Measurements from ENCODE around the gene SLC1A1.
"Not testable (repeated sequence)": the region's sequence is repeated elsewhere in the genome, so short reads cannot be mapped to it uniquely, and the experiment has no call there.

The SLC1A1 gene

DNA sequence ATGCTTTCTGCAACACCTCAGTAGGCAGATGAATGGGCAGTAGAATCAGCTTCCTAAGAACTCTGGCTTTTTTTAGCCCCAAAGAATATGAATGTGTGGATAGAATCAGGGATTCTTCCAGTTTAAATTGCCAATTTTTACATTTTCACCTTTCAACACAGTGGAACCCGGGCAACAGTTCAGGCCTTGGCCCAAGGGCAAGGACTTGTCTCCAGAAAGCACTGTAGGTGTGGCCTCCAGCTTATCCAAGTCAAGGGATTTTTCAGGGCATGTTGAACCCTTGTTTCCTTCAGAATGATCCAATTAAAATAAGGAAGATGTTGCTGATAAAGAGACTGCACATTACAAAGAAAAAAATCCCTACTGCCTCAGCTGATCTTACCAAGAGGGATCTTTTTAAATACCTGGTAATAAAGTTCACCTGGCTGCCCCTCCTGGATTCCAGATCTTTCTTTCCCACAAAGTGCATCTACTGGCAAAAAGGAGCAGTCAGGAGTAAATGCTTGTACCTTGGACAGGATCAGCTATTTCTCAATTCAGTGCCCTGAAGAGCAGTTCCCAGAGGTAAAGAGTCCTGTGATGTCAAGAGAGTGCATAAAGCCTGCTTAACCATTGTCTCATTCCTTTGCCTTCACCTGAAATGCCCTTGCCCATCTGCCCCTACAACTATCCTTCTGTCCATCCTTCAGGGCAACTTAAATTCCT is 91.7 kb downstream of the SLC1A1 start:
- DNase-seq: no peak

DNA sequence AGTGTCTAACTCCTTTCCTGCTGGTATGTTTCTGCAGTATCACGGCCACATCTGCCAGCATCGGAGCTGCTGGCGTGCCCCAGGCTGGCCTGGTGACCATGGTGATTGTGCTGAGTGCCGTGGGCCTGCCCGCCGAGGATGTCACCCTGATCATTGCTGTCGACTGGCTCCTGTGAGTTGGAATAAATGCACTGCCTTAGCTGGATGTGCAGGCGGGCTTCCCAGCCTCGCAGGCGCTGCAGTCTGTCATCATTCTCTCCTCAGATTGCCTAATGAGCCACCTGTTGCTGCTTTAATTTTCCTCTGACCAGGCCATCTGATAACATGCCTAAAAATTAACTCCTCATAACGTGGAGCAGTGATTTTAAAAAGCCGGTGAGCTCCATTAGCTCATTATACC is 92.7 kb downstream of the SLC1A1 start:
- DNase-seq: no peak

DNA sequence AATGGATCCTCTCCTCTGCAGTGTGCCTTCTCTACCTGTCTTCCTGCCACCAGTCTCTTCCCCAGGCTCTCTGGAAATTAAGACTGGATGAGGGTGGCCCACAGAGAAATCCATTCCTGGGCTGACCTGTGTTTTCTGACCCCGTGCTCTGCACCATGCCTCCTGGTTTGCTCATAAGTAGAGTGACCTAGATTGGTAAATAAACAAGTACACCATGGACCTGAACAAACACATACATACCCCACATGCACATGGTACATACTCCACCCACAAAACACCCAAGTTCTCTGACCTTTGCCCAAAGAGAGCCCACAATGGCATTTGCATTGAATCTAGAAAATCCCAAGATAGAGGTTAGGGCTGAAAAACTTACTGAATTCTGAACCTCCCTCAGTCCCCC is 94.4 kb downstream of the SLC1A1 start:
- no peak for DNase-seq

DNA sequence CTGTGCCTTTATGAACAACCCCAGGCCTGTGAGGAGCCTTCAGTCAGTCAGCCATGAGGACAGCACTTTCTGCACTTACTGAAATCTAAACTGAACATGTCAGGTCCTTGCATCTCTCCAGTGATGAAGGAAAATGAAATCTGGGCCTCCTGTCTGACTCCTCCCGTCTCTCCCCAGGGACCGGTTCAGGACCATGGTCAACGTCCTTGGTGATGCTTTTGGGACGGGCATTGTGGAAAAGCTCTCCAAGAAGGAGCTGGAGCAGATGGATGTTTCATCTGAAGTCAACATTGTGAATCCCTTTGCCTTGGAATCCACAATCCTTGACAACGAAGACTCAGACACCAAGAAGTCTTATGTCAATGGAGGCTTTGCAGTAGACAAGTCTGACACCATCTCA is 94.9 kb downstream of the SLC1A1 start:
- no peak for DNase-seq

DNA sequence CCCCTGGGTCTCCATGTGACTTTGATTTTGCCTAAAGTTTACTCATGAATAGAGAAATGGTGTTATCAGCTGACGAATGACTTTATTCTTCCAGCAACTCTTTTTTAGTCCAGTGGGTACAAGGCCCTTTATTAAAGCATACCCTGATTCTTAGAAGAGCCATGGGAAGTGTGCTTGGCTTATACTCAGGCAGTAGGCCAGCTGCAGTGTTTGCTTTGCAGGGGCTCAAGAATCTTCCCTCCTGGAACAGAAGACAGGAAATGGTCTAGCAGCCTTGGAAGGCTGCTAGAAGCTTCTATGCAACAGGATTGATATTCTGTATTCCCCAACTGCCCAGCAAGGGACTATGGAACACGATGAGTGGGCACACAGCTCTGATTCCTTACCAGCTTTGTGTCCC is 98.5 kb downstream of the SLC1A1 start:
- no peak for DNase-seq

DNA sequence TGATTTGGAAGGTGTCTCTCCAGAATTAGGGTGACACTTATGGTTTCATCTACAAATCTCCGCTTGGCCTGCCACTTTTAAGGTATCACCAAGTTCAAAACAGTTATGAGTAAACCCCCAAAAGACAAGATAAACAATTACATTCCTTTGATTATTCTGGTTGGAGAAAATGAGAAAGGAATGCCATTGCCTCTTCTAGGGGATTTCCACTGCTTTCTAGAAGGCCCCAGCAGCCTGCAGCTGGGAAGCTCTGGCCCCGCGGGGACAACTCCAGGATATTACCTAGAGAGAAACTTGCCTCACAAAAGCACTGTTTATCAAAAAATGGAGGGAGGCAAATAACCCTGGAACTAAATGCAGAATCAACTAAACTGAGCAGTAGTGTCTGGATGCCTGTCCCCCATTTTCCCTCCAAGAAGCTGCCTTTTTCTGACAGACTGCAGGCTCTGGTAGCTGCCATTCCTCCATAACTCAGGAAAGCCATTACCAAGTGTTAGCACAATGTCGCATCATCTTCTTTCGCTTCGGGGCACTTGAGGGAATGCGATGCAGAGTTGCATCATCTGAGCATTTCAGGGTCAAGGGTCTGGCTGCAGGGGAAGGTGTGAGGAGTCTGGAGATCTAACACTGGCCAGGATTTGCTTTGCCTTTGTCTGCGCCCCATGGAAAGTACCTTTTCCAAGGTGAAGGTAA is 100.3 kb downstream of the SLC1A1 start:
- no peak for DNase-seq

DNA sequence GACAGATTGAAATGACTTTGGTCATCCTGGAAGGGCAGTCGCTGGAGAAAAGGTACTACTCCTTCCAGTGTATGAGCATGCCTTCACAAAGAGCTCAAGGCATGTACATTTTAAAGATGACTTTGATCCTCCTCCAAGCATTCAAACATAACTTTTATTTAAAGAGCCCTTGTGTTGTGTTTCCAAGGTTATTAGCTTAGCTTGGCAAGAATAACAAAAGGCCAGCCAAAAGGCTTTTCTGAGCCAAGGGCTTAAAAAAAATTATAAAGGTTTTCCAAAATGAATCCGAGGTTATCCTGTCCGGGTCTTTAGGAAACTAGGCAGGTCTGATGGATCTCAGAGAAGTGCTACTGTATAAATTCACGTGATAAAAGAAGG is 100.8 kb downstream of the SLC1A1 start:
- no peak for DNase-seq

DNA sequence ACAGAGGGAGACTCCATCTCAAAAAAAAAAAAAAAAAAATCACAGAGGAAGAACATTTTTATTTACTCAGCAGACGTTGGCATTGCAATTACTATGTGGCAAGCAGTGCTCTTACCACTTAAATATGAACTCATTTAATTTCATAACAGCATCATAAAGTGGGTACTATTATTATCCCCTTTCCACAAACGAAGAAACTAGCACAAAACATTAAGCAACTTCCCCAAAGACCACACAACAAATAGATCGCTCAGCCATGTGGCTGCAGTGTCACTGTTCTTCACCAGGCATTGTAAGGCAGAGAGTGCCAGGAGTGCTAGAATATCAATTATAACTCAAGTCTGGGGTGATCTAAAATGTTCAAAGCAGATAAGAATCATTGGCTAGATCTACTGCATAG is 102.0 kb downstream of the SLC1A1 start:
- DNase-seq: no peak

DNA sequence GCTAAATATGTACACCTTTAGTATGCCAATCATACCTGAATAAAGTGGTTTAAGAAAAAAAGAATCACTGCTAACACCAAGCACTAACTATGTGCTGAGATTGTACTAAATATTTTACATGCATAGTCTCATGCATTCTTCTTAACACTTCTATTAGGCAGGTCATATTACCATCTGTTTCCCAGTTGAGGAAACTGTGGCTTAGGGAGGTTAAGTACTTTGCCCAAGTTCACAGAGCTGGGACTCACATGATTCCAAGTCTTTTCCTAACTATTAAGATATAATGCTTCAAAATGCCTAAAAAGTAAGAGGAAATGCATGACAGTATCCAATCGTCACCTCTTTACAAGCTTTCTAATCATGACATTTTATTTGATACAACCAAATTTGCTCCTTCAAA is 102.6 kb downstream of the SLC1A1 start:
- no peak for DNase-seq

DNA sequence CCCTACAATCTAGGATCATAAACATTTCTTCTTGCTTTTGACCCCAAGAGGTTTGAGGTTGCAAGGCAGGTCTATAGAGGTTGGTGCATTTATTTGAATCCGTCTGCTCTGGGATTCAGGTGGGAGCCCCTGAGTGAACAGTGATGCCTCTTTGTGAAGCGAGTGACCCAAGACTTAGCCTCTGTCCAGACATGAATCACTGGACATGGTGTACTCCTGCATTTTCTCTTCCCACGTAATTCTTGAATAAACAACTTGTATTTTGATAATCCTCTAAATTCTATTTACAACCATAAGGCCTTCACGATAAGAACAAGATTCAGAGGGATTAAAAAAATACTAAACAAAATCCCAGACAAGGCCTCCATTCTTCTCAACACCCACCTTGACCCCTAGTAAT is 104.3 kb downstream of the SLC1A1 start:
- DNase-seq: no peak

DNA sequence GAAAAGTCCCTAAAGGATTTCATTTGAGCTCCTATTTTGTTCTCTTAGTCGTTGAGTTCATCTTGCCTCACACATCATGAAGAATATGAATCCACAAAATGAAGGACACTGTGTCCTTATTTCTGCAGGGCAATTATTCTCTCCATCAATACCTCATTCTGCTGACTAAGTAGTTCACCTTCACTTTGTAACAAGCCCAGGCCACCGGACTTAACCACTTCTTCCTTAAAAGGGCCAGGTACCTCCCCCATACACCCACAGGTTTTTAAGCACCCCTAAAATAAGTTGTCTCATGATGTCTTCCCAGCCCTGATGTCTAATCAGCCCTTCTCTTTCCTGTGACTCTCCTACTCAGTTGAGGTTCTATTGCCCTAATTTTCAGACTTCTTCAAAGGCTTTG is 104.7 kb downstream of the SLC1A1 start:
- no peak for DNase-seq

DNA sequence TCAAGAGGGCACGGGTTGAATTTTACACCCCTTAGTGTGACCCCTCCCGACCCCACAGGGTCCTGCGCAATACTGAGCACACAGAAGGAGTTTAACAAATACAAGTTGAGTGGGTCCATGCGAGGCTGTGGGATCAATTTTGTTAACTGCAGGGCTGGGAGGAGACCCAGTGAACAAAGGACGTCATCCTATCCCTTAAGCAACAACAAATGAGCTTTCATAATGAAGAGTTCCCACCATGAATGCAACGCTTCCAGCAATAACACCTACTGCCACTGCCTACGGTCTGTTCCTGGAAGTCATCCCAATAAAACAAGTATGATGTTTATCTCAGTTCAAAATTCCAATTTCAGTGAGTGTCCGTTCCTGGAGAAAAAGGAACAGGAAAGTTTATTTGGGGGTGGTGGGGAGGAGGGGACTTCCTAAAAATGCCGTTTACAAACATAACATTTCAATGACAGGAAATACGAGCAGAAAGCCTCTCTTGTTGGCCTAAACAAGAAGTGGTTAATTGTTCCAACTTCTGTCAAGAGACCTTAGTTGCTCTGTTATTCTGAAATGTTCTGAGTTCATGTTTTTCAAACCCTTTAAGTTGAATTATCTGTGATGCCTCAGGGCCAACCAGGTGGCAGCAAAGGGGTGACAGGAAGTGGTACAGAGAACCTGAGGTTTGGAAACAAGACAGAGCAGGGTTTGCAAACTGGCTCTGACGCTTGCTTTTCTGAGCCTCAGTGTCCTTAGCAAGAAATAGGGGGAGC is 106.1 kb downstream of the SLC1A1 start:
- DNase-seq: no peak

DNA sequence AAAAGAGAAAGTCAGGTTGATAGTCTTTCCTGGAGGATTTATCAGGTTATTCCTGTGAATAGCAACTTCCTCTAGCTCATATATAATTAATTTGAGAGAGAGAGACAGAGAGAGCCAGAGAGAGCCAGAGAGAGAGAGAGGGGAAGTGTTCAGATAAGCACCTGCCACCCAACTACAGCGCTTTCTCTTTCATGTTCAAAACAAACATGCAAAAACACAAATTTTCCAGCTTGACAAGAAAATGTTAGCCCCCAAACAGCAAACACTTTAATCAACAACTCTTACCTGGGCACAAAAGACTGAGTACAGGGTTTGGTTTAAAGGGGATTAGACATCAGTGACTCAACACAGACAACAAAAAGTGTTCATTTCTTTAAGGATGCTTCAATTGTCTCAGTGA is 110.1 kb downstream of the SLC1A1 start:
- DNase-seq: no peak

DNA sequence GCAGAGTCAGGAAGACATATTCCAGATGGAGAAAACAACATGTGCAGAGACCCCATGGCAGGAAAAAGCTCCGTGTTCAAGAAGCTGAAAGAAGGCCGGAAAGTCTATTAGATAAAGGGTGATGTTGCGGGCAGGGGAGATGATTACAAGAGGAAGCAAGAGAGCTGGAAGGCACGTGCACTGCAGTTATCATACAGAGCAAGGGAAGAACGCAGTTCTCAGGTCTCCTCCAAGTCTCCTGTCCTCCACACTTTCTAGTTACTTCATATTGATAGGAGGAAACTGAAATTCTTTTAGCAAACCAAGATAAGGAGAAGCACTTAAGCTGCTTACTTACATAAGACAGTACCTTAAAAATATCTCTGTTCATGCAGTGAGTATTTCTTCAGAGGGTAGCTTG is 113.6 kb downstream of the SLC1A1 start:
- no peak for DNase-seq

DNA sequence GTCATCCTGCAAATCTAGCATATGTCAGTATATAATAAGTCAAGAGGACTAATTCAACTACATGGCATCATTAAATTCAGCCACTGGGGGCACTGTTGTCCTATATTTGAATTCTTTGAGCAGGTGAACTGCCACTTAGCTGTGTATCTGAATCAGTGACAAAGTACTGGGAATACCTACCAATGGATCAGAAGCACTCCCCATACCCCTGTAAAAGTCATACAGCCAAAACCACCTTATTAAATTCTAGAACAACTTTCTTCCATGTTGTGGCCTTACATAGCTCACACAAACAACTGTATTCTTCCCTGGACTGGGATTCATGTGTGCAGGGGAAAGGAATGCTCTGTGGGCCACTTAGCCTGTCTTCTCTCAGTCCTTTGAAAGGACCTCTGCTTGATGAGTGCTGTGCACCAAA is 114.4 kb downstream of the SLC1A1 start:
- peak; percentile 73 for DNase-seq

DNA sequence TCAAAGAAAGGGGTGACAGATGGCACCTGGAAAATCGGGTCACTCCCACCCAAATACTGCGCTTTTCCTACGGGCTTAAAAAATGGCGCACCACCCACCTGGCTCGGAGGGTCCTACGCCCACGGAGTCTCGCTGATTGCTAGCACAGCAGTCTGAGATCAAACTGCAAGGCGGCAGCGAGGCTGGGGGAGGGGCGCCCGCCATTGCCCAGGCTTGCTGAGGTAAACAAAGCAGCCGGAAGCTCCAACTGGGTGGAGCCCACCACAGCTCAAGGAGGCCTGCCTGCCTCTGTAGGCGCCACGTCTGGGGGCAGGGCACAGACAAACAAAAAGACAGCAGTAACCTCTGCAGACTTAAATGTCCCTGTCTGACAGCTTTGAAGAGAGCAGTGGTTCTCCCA is 115.8 kb downstream of the SLC1A1 start:
- not testable (repeated sequence) for DNase-seq

DNA sequence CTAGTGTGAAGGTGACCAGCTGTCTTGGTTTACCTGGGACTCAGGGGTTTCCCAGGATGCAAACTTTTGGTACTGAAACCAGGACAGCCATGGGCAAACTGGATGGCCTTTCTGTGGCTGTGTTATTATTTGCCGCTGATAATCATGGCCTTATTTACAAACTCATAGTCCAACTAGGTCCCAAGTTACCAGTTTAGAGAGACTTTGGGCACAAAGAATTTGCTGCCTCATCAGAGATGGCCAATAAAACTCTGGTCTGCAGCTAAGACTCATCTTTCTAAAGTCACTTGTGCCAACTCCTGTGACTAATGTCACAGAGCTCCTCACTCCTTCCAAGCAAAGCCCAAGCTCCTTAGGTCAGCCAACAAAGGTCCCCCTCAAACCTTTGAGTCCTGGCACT is 124.4 kb downstream of the SLC1A1 start:
- no peak for DNase-seq

DNA sequence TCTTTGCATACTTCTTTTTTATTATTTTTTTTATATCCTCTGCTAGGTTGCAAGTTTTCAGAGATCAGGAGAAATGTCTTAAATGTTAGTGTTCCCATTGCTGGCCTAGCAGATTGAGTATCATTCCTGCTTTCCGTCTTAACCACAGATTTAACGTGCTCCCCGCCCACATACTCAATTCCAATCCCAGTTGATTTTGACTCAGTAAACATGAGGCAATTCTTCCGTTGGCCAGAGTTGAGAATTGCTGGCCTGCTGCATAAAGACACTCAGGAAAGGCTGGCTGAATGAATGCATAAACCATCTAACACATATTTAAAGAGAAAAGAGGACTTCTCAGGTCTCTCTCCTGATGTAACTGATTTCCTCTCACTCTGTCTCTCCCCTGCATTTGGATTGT is 125.0 kb downstream of the SLC1A1 start:
- no peak for DNase-seq

DNA sequence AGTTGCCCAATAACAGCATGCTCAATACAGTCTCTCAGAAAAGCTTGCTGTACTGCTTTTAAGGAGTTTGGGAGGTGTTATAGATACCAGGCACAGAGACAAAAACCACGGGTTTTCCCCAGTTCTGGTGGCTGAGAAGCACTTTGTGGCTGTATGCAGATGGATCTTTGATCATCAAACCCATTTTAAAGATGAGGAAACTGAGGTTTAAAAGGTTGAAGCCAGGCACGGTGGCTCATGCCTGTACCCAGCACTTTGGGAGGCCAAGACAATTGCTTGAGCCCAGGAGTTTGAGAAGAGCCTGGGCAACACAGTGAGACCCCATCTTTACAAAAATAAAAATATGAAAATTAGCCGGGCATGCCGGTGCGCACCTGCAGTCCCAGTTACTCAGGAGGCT is 125.5 kb downstream of the SLC1A1 start:
- DNase-seq: no peak

DNA sequence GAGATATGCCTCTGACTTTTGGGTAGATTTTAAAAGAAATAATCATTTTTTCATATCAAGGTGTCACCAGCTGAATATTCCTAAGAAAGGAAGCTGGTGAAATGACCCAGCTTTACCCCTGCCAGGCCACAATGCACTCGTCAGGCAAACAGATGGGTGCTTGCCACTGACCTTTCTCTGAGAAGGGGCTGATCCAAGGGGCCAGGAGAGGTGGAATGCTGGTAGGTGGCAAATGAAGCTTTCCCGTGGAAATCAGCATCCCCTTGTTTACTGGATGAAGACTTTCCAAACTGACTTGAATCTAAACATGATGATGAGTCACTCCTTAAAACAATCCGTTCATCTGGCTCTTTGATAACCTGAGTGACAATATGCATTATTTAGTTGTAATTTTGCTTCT is 127.5 kb downstream of the SLC1A1 start:
- DNase-seq: no peak

DNA sequence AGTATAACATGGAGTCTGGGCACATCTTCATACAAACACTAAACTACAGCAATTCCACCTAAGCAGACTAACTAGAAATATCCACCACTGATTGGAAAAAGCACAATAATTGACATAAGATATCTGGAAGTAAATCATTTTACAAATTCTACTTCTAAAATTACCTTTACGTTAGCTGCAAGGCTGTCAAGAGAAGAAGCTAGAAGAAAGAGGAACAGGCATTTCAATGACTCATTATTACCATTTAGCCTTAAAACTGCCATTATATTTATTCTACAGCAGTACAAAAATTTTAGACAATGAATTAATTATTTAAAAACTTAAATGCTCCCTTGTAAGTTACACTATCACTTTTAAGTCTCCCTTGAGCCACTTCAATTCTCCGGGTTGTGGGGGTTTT is 128.4 kb downstream of the SLC1A1 start:
- no peak for DNase-seq

DNA sequence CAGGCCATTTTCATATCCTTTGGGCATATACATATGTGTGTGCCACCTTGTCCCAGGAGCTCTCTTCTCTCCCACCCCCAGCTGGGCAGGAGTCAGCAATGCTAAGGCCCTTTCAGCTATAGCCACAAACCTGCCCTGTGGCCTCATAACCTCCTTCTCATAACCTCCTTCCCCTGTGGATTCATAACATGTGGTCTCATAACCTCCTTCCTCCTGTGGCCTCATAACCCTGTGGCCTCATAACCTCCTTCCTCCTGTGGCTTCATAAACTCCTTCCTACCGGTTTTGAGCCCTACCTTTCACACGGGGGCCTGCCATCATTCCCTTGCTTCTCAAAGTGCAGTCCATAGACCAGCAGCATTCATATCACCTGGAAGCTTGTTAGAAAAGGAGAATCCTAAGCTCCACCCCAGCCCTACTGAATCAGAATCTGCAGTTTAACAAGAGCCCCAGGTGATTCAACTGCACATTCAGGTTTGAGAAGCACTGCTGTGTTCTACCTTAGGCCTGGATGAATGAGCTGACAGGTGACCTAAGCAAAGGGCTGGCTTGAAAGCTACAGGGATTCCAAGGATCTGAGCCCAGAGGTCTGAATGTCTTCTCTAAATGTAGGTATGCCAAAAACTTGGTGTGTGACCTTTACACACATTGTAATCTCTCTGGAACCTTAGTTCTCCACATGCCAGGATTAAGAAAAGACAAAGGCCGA is 129.9 kb downstream of the SLC1A1 start:
- no peak for DNase-seq

DNA sequence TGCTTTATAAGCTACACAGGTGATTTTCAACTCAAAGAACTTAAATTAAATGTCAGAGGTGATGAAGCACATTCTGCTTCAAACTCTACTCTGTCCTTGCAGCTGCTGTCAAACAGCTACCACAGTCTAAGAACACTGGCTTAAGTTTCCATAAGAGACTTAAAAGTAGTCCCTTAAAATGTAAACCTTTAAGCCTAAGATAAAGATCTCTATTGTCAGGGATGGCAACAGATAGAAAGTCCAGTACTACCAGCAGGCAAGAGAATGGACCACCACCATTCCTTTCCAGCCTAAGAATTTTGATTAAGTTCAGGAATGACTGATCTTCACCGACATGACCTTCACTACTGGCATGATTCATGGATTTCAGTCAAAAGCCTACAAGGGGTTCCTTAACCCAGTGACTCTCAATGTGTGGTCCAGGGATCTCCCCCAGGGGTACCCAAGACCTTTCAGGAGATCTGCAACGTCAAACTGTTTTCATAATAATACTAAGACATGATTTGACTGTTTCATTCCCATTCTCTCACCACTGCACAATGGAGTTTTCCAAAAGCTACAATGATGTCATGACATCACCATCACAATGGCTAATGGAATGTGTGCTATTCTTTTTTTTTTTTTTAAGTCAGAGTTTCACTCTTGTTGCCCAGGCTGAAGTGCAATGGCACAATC is 130.8 kb downstream of the SLC1A1 start:
- DNase-seq: no peak

All from NCI-H748 treated with DMSO at 0.1 percent for 48 hours (cell line).